Measurements from ENCODE around the gene HYI.
"Not testable (repeated sequence)": the region's sequence is repeated elsewhere in the genome, so short reads cannot be mapped to it uniquely, and the experiment has no call there.

Gene HYI

GRCh38 chr1:43426221-43426620 lies 27.5 kb downstream of the HYI start:
- DNase-seq = no peak

GRCh38 chr1:43425045-43425444 lies 28.7 kb downstream of the HYI start:
- no peak for DNase-seq

- DNase-seq = no peak
Observed at GRCh38 chr1:43423672-43424550, 29.8 kb downstream of the HYI start.

GRCh38 chr1:43422995-43423671 lies 30.6 kb downstream of the HYI start:
- no peak for DNase-seq

GRCh38 chr1:43421976-43422750 lies 31.6 kb downstream of the HYI start:
- DNase-seq = no peak

GRCh38 chr1:43421396-43421795 lies 32.3 kb downstream of the HYI start:
- DNase-seq = no peak

- no peak for DNase-seq
Observed at GRCh38 chr1:43420874-43421273, 32.9 kb downstream of the HYI start.

GRCh38 chr1:43419627-43420425 lies 33.9 kb downstream of the HYI start:
- DNase-seq = no peak

GRCh38 chr1:43418858-43419257 lies 34.9 kb downstream of the HYI start:
- DNase-seq = peak in 1 of 3 experiments; percentile 46

GRCh38 chr1:43415901-43416300 lies 37.8 kb downstream of the HYI start:
- DNase-seq = no peak

GRCh38 chr1:43414634-43415223 lies 39.0 kb downstream of the HYI start:
- DNase-seq = peak; percentile 35 to 69 (median 44)

- not testable (repeated sequence) for DNase-seq
Observed at GRCh38 chr1:43413426-43413825, 40.3 kb downstream of the HYI start.

GRCh38 chr1:43410571-43410970 lies 43.2 kb downstream of the HYI start:
- DNase-seq = no peak

GRCh38 chr1:43405876-43406234 lies 47.9 kb downstream of the HYI start:
- no peak for DNase-seq

- no peak for DNase-seq
Observed at GRCh38 chr1:43405219-43405875, 48.4 kb downstream of the HYI start.

GRCh38 chr1:43404353-43404752 lies 49.4 kb downstream of the HYI start:
- DNase-seq = no peak

- peak in 1 of 3 experiments; percentile 36 for DNase-seq
Observed at GRCh38 chr1:43402089-43402865, 51.5 kb downstream of the HYI start.

Data from NCI-H1417 (cell line).